GM15510 (cell line): Measurements from ENCODE around the gene SCG2.

ENCODE experiments used
- POLR2A ChIP-seq: IDR thresholded peaks from 3 replicates; pipeline ENCODE4 v1.6.1; 2011; ENCODE audit warnings: borderline replicate concordance; ENCODE audit not compliant: insufficient read length; ENCODE audit errors: extremely low read depth

SCG2 gene

DNA sequence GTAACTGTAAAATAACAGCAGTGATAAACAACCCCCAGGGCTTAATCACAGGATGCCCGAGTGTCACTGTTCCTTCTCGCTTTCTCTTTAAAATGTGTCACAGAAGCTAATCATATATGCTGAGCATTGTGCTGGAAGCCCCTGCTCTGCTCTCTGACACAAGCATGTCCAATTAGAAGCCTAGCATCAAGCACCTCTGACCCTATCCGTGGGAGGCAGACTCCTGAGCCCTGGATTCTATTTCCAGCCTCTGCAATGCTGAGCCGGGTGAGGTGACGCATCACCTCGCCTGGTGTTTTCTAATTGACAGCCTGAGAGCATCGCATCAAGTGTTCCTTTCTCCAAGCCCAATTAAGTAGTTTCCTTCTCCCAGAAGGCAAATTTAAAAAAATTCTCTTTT is 19.7 kb upstream of the SCG2 start:
- TF ChIP-seq POLR2A: no peak

DNA sequence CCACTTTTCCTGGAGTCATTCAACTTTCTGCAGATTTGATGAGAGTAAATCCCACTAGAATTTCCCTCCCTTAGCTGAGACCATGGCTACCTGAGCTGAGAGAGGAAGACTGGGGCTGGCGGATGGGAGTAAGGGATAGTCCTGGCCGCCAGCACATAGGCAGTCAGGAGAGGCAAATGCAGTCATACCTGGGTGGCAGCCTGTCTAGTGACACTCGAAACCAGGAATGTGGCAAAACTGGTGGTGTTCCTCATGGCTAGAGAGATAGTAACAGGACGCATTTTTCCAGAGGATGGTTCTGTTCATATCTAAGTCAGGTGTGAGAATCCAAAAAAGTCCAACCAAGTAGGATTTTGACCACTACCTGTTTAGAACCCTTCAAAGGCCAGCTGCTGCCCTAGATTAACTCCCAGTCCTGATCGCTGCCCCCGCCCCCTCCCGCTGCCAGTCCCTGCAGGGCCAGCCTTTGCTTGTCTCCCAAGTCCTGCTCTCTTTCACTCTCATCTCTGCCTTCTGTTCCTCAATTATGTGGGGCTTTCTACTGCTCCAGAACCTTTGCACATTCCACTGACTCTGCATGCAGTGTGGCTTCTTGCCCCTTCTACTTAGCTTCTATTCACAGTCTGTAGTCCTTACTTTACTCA is 17.4 kb upstream of the SCG2 start:
- no peak for TF ChIP-seq POLR2A

DNA sequence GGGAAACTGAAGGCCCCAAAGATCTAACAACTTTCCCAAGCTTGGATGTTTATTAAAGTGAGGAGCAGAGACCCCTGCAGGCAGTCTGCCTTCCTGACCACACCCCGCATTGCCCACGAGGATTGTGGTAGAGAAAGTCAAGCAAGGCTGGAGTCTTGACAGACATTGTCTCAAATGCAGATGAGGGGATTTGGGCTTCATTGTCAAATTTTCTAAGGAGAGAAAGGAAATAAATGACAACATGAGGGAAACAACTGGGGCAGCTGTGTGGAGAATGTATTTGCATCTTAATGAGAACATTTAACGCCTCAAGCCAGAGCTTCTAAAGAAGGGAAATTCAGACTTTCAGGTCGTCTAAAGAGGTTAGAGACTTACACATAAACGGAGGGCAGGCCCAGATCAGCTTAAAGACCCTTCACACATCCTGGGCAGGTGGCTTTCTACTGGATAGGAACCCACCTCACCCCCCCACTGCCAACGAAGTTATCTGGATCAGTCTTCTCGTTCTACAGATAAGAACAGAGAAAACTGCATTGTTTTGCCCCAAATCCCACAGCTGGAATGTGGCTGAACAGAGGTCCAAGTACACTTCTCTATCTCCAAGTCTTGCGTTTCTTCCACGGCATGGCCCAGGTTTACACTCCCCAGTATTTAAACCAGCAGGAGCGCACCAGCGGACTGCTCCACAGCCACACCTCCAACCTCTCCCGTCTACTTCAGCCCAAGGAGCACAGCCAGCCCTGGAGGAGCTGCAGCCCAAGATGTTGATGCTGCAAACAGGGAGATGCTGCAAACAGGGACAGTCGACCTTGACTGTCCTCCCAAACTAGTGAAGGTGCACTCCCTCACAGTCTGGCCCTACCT is 16.2 kb upstream of the SCG2 start:
- no peak for TF ChIP-seq POLR2A

DNA sequence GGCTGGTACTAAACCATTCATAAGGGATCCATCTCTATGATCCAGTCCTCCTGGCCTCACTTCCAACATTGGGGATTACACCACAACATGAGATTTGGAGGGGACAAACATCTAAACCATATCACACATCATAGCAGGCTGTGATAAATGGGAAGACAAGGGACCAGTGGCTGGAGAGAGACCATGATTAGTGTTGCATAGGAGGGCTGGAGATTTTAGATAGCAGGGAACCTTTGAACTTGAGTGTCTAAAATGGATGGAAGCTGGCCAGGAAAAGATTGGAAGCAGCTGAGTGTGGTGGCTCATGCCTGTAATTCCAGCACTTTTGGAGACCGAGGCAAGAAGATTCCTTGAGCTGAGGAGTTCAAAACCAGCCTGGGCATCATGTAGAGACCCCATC is 12.4 kb upstream of the SCG2 start:
- TF ChIP-seq POLR2A: no peak

DNA sequence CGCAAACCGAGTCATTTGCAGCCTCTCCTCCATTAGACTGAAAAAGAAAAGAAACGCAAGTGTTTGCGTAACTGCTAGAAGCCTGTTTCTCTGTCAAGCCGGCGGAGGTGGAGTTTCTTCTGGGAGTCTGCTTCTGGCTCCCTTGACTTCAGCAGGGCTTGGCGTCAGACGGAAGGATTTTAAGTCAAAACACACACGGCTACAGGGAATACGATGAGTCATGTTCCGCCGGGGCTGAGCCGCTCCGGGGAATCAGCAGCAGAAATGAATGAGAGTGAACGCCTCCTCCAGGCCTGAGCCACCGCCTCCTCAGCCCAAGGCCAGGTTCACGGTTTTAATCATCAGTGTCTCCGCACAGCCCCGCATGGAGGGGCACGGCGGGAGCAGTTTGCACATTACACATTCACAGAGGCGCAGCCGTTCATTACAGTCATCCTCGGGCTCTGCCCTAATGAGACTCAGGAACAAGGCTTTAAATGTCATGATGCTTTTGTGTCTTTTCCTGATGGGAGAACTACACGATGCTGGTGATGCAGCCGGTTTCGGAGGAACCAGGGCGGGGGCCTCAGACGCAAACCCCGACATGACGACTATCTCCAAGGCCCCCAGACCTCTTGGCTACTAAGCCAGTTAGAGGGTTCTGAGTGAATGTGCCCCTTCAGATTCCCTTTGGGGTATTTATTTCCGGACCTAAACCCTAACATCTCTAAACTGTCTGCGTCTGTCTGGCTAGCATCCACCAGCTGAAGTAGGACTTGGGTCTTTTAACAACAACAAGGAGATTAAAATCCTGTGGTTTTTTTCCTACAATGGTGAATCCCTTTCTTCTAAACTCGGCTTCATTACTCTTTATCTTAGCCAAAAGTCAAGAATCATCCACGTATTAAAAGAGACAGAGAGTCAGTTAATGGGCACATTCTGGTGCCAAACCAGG is 11.1 kb upstream of the SCG2 start:
- no peak for TF ChIP-seq POLR2A

DNA sequence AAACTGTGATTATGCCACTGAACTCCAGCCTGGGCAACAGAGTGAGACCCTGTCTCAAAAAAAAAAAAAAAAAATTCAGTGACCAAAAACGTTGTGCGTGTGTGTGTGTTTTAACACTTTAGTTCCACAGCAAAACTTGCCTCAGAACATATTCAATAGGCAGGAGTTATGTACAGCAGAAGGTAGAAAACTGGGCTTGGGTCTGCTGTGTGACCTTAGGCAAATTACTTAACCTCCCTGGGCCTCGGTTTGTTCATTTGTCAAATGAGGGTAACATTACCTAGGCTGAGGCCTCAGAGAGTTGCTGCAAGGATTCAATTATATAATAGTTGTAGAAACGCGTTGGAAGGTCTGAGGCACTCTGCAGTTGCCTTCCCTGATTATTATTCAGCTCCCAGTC is 10.3 kb upstream of the SCG2 start:
- no peak for TF ChIP-seq POLR2A

DNA sequence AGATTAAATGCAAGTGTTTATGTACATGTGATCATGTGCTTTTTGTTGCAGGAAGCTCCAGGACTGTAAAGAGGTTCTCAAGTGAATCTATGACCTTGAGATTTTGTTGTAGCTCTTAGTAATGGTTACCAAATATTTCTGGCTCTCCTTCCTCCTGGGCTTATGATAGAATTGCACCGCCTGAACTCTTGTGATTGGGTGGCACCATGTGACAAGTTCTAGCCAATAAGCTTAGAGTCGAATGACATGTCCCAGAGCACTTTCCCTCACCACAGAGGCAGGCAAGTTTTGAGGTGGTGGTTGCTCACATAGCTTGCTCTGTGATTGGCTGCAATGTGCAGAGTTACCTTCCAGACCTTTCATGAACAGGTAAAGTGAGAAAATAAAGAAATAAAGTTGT is 8.9 kb upstream of the SCG2 start:
- no peak for TF ChIP-seq POLR2A

DNA sequence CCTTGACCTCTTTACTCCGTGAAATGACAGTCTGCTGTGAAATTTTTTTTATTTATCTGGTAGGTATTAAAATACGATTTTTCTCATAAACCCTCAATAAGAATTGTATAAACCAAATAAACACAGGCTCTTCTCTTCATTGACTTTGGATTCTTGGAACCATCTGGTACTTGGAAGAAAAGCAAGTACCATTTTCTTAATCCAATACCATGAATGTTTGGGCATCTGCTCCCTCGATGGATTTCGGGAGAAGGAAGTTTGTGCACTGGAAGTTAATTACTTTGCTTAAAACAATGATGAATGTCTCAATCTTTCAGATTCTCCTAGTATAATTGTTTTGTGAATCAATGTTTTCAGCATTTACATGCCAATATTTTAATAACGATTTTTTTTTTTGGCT is 5.3 kb upstream of the SCG2 start:
- TF ChIP-seq POLR2A: no peak

DNA sequence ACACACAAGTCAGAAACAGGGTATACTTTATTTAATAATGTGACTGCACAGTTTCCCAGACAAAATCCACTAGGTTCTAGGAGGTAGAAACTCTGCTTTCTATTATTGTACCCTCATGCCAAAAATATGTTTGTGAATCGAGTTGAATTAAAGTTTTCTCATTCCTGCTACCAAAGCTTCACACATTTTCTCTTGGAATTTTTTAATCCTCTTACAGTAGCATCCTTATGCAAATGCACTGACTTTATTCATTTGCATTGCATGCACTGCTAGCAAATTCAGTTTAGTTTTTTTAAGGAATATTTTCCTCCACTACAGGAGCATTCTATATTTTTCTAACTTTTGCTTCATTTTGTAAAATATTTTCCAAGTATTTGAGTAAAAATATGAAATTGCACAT is 4.8 kb upstream of the SCG2 start:
- TF ChIP-seq POLR2A: no peak

DNA sequence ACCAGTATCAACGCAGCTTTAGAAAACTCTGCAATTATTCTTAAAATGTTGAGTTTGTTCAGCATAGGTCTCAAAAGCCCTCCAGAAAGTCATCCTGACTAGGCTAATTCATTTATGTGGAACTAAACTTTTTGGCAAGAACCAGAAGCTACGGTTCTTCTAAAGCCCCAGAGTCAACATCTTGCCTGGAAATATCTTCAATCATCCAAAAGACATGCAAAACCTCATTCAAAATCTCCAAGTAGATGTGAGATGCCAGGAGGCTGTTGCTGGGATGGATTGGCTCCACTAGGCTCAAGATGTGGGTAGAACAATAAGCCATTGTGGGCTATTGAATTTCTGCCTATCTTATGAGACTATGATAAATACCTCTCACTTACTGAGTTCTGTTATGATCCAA is 2.1 kb upstream of the SCG2 start:
- no peak for TF ChIP-seq POLR2A

DNA sequence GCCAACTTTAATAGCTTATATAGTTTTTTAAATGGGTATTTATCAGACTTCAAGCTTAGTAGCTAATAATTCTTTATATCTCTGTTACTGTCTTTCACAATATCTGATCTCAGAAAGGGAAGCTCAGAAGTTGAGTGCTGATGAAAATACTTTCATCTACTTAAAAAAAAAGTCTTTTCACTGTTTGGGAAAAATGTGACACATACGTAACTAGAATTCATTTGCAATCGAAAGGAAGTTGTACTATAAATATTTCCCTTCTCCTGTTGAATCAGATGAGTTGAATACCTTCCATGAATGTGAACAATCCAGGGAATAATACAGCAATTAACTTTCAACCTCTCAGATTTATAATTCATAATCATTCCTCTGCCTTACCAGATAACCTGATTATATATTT is 811 bp upstream of the SCG2 start:
- no peak for TF ChIP-seq POLR2A

DNA sequence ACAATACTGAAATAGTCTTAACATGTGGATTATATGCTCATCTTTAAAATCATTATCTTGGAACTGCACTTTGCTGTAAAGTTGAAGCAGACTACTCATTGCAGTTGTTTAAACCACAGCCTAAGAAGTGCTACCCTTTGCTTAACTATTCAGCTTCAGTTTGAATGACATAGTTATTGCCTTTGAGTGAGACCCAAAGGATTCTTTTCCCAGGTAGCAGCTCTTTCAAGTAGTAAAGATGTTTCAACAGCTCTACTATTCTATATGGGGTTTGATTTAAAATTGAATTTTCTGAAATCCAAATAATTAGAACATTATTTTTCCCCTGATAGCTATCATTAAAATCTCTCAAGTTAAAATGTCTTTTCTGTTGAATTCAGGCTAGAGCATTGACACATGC is 1.1 kb downstream of the SCG2 start:
- TF ChIP-seq POLR2A: no peak

DNA sequence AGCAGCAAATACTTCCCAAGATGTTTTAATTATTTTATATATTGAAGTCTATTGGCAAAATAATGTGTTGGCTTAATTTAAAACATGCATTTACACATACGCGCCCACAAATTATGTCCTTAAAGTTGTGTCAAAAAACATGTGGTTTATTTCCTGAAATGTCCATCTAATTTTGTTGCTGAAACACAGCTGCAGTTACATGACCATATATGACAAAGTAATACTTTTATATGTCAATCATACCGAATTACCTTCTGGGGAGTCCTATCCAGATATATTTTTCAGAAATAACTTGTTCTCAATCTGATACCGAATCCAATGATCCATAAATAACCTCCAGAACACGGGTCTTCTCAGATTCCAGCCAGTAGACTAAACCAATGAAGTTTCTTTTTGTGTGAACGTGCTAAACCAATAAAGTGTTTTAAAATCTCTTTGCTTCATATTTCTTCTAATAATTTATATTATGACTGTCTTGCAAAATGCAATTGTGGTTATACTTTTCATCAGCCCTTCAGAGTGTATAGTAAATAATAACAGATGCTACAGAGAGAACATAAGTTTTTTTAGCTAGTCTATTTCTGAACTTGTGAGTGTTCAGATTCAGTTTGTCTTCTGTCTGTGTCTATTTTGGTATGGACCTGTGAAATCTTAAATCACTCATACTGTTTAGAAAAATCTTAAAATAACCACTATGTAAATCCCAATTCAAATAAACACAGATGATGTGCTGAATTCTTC is 2.4 kb downstream of the SCG2 start:
- TF ChIP-seq POLR2A: no peak

DNA sequence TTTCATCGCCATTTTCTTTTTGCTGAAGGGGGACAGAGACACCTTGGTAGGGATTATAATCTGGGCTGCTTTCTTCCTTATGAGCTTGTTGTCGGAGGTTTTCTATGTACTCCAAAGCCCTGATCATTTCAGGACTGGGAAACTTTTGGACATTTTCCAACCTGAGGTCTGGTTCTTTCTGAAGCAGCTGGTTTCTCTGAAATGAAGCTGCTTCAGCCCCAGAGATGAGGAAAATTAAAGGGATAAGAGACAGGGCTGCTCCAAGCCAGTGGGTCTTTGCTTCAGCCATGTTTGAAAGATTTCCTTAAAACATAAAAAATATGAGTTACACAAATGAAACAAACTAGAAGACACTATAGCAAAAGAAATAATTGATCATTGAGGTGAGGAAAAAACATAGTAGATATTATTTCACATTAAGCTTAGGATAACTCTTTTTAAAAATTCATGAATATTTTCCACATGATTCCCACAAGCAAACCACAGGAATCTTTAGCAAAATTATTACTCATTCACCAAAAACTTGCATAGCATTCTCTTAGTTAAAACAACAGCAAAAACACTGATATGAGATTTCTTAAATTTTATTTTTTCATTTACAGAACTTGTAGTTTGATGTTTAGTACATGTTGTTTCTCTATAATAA is 3.0 kb downstream of the SCG2 start:
- TF ChIP-seq POLR2A: no peak
